Dermis microvascular lymphatic vessel endothelial cell (primary cell): ENCODE data around the gene TBC1D24. TPM values are rescaled to one million over a fixed set of nuclear protein-coding genes. Genes with fewer than 3 reads are reported as not detected.
"Not testable (repeated sequence)": the region's sequence is repeated elsewhere in the genome, so short reads cannot be mapped to it uniquely, and the experiment has no call there.

Experiments
- DNase-seq, 2 donors: peaks; one replicate each; pipeline versions ENCODE4 v3.0.0 to v3.0.0-alpha.2; 2010; ENCODE audit warnings: low read depth in 2 of 2
- total RNA-seq: library from RNA; depleted of rRNA; stranded (reverse); fragments of >200 nt; gene quantifications from 2 replicates; pipeline ENCODE4 v1.2.1, GENCODE V29; 2014

Gene TBC1D24
- total RNA-seq, 1 donor from 2014 or later = 7.3 TPM

DNA sequence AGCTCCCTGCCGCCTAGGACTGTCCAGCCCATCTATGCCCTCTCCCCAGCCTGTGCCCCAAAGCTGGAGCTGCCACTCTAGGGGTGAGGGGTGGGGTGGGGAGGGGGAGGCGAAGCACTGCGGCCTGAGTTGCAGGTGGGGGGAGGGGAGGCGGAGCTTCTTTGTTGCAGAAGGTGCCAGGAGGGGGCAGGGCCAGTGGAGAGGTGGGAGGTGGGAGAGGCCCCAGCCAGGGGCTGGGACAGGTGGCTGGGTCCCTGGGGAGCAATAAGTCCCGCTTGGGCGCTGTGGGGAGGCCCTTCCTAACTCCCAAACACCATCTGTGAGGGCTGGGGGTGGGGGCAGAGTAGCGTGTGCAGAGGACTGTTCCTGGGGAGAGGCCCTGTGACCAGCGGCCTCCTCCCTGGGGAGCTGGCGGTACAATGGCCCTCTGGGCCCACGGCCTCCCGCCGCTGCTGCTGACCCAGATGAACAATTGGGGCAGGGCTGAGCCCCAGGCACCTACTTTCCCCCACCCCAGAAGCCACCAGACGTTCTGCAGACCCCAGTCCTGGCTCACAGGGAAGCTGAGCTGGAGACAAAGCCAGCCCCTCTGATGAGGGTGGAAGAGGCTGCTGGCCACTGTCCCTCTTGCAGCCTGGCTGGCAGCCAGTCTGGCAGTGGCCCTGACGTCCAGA lies 6.1 kb upstream of the TBC1D24 start:
- DNase-seq = no peak

DNA sequence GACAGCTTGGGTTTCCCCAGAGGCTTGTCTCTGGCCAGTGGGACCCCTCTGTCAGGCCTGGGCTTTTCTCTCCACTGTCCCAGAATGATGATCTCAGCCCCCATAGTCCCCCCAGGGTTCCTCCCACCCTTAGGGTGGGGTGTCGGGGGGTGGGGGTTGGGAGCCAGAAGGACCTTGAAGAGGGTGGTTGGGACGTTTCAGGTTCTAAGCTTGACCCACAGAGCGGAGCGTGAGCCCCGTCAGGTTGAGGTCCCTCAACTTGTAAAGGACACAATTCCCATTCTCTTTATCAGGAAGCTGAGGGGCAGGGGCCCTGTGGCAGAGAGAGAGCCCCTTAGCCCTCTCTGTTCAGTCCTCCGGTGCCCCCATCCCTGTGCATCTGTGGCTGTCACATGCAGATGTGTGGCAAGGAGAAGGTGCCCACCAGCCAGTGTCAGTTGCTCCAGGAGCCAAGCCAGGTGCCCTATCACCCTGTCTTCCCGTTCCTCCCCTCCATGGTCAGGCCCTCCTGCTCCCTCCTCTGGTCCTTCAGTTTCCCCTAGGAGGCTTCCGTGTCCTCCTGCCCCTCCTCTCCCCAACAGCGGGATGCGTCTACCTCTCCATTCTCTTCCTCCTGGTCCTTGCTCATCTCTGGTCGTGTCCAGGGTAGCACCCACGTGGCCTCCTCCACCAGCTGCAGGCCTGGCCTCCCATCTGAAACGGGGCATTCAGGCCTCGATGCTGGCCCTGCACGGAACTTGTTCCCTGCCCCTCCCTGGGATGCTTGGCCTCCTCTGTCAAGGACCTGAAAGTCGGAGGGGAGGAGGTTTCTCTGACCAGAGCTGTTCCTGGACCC lies 5.3 kb upstream of the TBC1D24 start:
- no peak for DNase-seq

DNA sequence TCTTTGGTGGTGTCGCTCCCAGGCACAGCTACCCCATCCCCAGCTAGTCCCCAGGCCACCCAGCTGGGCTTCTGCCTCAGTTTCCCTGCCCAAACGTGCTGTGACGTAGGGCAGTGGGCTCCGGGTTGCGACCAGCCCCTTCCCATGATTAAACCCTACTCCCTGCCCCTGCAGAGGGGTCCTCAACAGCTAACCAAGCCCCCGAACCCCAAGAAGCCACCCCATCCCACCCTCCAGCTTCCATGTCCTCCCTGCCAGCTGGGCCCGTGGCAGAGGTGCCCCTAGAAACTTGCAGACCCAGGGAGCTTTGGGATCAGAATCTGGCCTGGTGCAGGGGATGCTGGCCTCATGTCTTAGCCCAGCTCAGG lies 4.7 kb upstream of the TBC1D24 start:
- no peak for DNase-seq

DNA sequence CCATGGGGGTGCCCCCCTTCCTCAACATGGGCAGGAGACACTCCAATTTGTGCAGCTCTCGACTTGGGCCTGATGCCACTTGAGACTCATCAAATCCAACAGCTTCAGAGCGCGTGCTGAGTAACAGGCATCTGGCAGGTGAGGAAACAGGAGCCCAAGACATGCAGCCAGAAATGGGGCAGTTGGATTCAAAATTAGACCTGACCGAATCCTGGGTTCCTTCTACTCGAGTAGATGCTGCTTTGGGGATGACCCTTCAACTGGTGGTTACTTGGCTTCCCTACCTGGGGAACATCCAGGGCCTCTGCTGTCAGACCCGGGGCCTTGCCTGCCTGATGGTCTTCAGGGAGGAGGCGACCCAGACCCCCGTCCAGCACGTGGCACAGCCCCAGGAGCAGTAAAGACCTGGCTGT lies 4.3 kb upstream of the TBC1D24 start:
- DNase-seq = no peak

DNA sequence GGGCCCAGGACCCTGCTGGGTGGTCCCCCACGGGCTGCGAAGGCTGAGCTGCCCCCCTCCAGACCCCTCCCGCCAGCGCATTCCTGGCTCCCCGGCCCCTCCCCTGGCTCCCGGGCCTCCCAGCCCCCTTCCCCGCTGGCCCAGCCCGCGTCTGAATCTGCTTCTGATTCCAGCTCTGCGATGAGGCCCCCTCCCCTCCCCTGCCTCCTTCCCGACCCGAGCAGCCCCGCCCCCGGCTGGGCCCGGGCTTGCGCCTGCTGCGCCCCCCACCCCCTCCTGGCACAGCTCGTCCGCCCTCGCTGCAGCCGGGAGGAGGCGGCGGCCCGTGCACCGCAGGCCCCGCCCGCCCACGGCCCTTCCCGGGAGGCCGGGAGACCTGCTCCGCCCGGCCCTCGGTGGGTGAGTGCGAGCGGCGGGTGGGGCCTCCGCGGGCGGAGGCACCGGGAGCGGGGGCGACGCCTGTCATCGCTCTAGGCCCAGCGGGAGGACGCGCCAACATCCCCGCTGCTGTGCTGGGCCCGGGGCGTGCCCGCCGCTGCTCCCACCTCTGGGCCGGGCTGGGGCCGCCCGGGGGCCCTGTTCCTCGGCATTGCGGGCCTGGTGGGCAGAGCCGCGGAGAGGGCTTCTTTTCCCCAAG lies 3.8 kb upstream of the TBC1D24 start, which contains the start of gene NTN3:
Gene NTN3 (plus strand): TSS at position 282 of the 637 bp plus-strand sequence. CDS start 405 bp downstream, outside the sequence.
- no peak for DNase-seq

DNA sequence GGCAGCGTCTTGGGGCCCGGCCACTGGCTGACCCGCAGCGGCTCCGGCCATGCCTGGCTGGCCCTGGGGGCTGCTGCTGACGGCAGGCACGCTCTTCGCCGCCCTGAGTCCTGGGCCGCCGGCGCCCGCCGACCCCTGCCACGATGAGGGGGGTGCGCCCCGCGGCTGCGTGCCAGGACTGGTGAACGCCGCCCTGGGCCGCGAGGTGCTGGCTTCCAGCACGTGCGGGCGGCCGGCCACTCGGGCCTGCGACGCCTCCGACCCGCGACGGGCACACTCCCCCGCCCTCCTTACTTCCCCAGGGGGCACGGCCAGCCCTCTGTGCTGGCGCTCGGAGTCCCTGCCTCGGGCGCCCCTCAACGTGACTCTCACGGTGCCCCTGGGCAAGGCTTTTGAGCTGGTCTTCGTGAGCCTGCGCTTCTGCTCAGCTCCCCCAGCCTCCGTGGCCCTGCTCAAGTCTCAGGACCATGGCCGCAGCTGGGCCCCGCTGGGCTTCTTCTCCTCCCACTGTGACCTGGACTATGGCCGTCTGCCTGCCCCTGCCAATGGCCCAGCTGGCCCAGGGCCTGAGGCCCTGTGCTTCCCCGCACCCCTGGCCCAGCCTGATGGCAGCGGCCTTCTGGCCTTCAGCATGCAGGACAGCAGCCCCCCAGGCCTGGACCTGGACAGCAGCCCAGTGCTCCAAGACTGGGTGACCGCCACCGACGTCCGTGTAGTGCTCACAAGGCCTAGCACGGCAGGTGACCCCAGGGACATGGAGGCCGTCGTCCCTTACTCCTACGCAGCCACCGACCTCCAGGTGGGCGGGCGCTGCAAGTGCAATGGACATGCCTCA lies 3.1 kb upstream of the TBC1D24 start:
- DNase-seq = no peak

DNA sequence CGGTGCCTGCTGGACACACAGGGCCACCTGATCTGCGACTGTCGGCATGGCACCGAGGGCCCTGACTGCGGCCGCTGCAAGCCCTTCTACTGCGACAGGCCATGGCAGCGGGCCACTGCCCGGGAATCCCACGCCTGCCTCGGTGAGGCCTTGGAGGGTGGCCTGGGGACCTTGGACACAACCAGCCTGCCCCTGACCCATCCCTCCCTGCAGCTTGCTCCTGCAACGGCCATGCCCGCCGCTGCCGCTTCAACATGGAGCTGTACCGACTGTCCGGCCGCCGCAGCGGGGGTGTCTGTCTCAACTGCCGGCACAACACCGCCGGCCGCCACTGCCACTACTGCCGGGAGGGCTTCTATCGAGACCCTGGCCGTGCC lies 2.5 kb upstream of the TBC1D24 start:
- no peak for DNase-seq

DNA sequence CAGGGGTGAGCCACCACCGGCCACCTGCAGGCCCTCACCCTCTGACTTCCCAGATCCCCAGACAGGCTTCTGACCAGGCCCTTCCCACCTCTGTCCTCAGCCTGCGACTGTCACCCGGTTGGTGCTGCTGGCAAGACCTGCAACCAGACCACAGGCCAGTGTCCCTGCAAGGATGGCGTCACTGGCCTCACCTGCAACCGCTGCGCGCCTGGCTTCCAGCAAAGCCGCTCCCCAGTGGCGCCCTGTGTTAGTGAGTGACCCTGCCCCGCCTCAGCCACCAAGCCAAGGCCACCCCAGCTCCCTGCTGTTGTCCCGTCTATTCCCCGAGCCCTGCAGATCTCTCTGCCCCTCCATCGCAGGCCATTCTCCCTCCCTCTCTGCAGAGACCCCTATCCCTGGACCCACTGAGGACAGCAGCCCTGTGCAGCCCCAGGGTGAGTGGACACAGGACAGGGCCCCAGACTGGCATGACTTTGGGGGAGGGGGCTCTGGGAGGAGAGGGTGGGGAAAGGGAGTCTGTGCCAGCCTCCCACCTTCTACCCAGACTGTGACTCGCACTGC lies 2.0 kb upstream of the TBC1D24 start:
- no peak for DNase-seq

DNA sequence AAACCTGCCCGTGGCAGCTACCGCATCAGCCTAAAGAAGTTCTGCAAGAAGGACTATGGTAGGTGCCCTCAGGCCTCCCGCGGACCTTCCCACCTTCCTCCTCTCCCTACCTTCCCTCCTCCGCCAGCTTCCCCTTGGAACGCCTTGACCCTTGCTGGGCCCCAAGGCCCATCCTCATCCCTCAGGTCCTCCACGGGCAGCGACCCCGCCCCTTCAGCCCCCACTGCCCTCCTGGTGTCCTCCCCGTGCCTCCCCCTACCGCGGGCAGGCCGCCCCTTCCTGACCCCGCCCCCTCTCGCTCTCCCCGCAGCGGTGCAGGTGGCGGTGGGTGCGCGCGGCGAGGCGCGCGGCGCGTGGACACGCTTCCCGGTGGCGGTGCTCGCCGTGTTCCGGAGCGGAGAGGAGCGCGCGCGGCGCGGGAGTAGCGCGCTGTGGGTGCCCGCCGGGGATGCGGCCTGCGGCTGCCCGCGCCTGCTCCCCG lies 1.4 kb upstream of the TBC1D24 start:
- DNase-seq = no peak

DNA sequence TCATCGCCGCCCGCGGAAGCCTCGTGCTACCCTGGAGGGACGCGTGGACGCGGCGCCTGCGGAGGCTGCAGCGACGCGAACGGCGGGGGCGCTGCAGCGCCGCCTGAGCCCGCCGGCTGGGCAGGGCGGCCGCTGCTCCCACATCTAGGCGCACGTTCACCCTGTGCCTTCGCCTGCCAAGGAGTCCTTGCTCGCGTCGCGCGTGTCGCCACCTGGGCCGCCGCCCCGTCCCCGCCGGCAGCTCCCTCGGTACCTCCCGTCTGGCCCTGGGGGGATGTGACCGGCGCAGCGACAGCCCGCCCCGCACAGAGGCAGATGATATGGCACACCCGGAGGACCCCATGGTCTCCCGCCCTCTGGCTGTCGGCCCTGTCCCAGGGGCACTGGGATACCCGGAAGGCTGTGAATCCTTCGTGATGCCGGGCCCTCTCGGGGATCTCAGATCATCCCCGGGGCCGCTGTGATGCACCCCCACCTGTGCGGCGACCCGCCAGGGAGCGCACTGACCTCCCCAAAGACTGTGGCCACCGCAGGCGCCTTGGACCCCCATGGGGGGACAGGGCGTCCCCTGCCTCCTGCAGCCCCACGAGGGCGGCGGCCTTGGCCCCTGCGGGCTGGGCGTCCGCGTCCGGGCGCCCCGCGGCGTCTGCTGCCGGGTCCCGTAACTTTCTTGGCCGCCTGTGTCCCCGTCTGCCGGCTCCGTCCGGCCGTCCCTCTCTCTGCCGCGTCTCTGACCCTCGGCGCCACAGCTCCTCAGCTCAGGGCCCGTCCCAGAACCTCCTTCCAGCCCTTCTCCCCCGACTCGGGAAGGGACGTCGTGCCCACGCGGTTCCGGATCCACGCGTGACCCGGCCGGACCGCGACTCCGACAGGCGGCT lies 689 bp upstream of the TBC1D24 start:
- peak in 1 of 2 donors; percentile 63 for DNase-seq

DNA sequence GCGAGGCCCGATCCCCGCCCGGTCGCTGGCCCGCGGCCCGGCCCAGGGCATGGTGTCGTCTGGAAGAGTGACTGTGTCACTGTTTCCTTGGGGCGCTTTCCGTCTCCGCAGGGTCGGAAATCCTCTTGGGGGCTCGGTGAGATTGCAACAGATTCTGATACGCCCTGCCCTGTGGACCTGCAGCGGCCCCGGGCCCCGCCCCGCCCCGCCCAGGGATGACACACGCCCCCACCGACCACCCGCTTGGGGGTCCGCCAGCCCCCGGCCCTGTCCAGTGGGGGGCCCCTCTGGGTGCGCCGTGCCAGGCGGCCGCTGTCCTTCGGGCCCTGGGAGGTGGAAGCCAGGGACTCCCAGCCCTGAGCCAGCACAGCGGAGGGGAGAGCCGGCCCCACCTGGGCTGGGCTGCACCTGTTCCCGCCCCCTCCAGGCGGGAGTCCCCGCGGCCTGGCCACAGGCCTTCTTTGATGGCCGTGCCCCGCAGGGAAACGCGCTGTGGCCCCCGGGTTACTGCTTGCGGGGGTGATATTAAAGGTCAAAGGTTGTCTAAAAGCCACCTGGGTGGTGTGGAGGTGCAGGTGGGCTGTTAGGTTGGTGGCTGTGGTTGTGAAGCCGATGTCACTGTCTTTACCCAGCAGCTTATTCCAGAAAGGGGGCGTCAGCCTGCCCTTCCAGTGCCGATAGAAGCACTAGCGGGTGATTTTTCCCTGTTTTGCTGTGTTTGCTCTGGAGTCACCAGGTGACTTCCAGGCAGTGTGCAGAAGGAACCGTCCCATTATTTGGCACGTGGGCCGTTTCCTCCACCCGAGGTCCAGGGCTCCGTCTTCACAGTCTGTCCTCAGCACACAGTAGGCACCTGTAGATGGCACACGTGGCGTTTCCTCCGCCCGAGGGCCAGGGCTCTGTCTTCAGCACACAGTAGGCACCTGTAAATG lies 752 bp downstream of the TBC1D24 start:
- DNase-seq = peak in 1 of 2 donors; percentile 10

DNA sequence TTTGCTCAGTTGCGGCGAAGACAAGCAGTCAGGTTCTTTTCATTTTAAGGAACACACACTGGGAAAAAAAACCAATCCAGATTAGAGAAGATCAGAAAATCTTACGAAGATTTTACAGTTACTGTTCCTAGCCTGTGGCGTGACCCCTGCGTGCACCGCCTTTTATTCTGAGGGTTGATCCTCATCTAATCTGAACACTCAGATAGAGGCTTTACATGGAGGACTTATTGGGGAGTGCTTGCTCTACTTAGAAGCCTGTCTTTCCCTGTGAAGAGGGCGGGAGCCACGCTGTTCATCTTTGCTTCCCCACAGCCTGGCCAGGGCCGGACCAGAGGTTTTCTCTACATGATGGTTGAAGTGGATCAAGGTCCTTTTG lies 1.4 kb downstream of the TBC1D24 start:
- DNase-seq = no peak

DNA sequence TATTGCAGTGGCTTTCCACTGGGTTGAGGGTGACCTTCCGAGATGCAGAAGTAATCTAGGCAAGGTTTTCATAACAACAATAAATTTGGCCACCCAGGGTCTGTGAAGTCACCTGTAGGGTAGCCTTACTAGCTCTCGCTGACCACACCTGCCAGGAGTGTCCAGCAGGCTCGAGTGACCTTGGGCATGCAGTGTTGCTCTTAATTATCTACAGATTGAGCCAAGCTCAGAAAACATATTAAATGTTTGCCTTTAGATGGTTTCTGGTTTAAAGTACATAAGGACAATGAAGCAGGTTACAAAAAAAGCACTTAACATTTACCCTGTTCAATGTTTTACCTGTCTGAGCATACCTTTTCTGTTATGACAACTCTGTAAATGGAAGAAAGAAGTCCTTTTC lies 1.8 kb downstream of the TBC1D24 start:
- DNase-seq = no peak

DNA sequence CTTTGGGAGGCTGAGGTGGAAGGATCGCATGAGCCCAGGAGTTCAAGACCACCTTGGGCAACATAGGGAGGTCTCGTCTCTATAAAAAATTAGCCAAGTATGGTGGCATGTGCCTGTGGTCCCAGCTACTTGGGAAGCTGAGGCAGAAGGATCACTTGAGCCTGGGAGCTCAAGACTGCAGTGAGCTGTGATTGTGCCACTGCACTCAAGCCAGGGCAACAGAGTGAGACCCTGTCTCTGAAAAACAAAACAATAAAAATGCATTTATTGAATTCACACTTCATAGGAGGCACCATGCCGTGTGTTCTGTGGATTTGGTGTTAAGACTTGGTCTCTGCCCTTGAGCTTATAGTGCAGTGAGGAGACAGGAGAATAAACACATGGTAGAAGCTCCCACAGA lies 2.4 kb downstream of the TBC1D24 start:
- DNase-seq = no peak

DNA sequence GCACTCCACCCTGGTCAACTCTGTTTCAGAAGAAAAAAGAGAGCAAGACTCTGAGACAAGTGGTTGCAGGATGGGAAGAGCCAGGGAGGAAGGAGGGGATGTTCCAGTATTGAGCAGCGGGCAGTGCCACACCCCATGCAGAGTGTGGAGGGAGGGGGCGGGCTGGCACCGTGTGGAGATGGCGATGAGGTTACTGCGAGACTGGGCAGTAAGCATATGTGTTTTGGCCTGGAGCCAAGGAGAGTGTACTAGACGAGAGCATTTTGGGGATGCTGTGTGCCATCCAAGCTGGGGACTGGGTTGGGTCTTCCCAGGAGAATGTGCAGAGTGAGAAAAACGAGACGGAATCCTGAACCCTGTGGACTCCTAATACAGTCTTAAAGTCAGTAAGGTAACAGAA lies 3.4 kb downstream of the TBC1D24 start:
- DNase-seq = no peak

DNA sequence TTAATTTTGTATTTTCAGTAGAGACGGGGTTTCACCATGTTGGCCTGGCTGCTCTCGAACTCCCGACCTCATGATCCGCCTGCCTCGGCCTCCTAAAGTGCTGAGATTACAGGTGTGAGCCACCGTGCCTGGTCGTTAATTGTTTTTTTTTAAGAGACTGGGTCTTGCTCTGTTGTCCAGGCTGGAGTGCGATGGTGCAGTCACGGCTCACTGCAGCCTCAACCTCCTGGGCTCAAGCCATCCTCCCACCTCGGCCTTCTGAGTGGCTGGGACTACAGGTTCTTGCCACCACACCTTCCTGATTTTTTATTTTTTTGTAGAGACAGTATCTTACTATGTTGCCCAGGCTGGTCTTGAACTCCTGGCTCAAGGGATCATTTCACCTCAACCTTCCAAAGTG lies 5.1 kb downstream of the TBC1D24 start:
- not testable (repeated sequence) for DNase-seq

DNA sequence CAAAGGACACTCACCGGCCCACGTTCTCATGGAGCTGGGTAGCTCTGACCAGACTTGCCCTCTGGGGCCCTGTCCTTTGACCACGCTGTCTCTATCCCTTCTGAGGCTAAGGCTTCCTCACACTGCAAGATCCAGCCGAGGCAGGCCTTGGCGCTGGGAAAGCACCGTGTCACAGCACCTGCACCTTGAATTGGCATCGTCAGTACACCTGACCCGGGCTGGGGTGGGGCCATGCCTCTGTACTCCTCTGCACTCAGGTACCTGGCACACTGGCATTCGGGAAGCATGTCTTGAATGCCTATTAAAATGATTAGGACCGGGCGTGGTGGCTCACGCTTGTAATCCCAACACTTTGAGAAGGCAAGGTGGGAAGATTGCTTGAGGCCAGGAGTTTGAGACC lies 6.0 kb downstream of the TBC1D24 start:
- no peak for DNase-seq

DNA sequence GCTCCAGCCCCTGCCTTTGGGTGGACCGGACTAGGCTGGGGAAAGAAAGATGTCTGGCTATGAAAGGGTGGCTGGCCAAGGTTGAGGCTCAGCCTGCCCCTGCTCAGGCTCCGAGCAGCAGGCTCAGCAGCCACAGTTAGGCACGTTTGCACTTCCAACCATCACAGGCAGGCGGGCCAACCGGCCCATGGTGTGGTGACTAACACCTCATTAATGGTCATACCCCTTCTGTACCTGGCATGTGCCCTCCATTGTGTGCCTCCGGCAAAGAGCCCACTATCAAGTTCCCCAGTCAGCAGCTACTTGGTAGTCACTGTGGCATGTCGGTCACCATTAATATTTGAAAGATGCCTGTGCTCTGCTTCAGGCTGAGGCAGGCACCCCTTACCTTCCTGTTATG lies 6.7 kb downstream of the TBC1D24 start:
- no peak for DNase-seq

DNA sequence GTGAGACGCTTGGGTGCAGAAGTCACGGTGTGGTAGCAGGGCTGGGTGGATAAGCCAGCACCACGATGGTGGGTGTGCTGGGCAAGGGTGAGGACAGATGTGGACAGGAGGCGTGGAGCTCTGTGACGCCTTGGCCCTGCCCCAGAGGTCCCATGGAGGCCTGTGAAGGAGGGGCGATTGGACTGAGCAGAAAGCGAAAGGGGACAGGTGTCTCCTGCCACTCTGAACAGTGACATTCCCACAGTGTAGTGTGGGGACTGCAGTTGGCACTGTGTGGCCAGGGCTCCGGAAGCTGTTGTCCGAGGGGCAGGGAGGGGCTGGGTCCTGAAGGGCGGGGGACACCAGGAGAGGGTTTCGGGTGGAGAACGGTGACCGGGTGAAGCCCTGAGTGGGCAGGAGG lies 7.3 kb downstream of the TBC1D24 start:
- DNase-seq = no peak
